SK-N-SH (cell line): ENCODE measurements around the gene MACROD2. TPM values are rescaled to one million over a fixed set of nuclear protein-coding genes. Genes with fewer than 3 reads are reported as not detected.

Experiments
- CTCF ChIA-PET: fragments of 300-600, 350-600 bp; formaldehyde crosslinking; extraction: SDS; loops from one replicate; lab custom pipeline; 2021; lab: Yijun Ruan, JAX
- POLR2A ChIA-PET: fragments of 350-600 bp; sonication (Branson Sonifier 250); formaldehyde crosslinking; extraction: SDS; loops from one replicate; lab custom pipeline; 2020; ENCODE audit warnings: antibody characterized with exemption, inconsistent platforms; lab: Yijun Ruan, JAX
- DNase-seq: peaks from one replicate; pipeline ENCODE4 v3.0.0; 2012
- H2AFZ ChIP-seq: fragments of 200-600 bp; sonication (generic); 2 replicates; pipeline ENCODE4 v1.8.1; 2016; ENCODE audit warnings: antibody characterized with exemption, mild to moderate bottlenecking, low read depth
- H3F3A ChIP-seq: fragments of 200-600 bp; sonication (generic); replicated peaks from 2 replicates; pipeline ENCODE3; 2016; ENCODE audit warnings: antibody characterized with exemption, mild to moderate bottlenecking; ENCODE audit not compliant: insufficient read depth
- H3K27ac ChIP-seq, 2 experiments: fragments of 200-500 bp in 1 of 2; fragments of 200-600 bp in 1 of 2; sonication (Bioruptor generic) in 1 of 2; sonication (generic), shearing (Covaris generic) in 1 of 2; 2 replicates each; pipeline versions ENCODE4 v1.5.1 to v1.6.1; 2014 to 2016; ENCODE audit warnings: low read depth in 2 of 2, inconsistent platforms in 1 of 2, low read length in 1 of 2, mild to moderate bottlenecking in 1 of 2, mixed read lengths in 1 of 2
- H3K27me3 ChIP-seq: fragments of 200-600 bp; sonication (generic), shearing (Covaris generic); 2 replicates; pipeline ENCODE4 v1.6.1; 2016; ENCODE audit warnings: mixed run types; ENCODE audit not compliant: insufficient read depth
- H3K36me3 ChIP-seq, 2 experiments: fragments of 200-500 bp in 1 of 2; fragments of 200-600 bp in 1 of 2; sonication (Bioruptor generic) in 1 of 2; sonication (generic) in 1 of 2; replicated peaks in 1 of 2; 2 replicates each; pipeline versions ENCODE3 to v1.5.1; 2014 to 2016; ENCODE audit warnings: low read length in 1 of 2, mild to moderate bottlenecking in 1 of 2; ENCODE audit not compliant: insufficient read depth in 2 of 2, control insufficient read depth in 1 of 2
- H3K4me1 ChIP-seq, 2 experiments: fragments of 200-500 bp in 1 of 2; fragments of 200-600 bp in 1 of 2; sonication (Bioruptor generic) in 1 of 2; sonication (generic), shearing (Covaris generic) in 1 of 2; 2 replicates each; pipeline versions ENCODE4 v1.5.1 to v1.6.1; 2014 to 2016; ENCODE audit warnings: low read depth in 1 of 2, low read length in 1 of 2, mixed run types in 1 of 2; ENCODE audit not compliant: insufficient read depth in 2 of 2, control insufficient read depth in 1 of 2
- H3K4me2 ChIP-seq: fragments of 200-600 bp; sonication (generic), shearing (Covaris generic); 2 replicates; pipeline ENCODE4 v1.6.1; 2017; ENCODE audit warnings: mixed run types
- H3K4me3 ChIP-seq, 2 experiments: fragments of 200-500 bp in 1 of 2; fragments of 200-600 bp in 1 of 2; sonication (Bioruptor generic) in 1 of 2; sonication (generic), shearing (Covaris generic) in 1 of 2; 2 replicates each; pipeline versions ENCODE4 v1.5.1 to v1.8.1; 2014 to 2016; ENCODE audit warnings: low read depth in 2 of 2, inconsistent platforms in 1 of 2, low read length in 1 of 2, mild to moderate bottlenecking in 1 of 2, mixed read lengths in 1 of 2, moderate library complexity in 1 of 2
- H3K79me2 ChIP-seq: fragments of 200-600 bp; sonication (generic); 2 replicates; pipeline ENCODE4 v1.8.1; 2017; ENCODE audit warnings: mild to moderate bottlenecking; ENCODE audit not compliant: insufficient read depth
- H3K9ac ChIP-seq: fragments of 200-600 bp; sonication (generic); 2 replicates; pipeline ENCODE4 v1.6.1; 2017; ENCODE audit warnings: mixed run types
- H3K9me2 ChIP-seq: fragments of 200-600 bp; sonication (generic); 2 replicates; pipeline ENCODE4 v1.6.1; 2017; ENCODE audit warnings: mixed run types
- H3K9me3 ChIP-seq: fragments of 200-600 bp; sonication (generic); 2 replicates; pipeline ENCODE4 v1.6.1; 2017; ENCODE audit warnings: mixed run types, mild to moderate bottlenecking, moderate library complexity
- H4K20me1 ChIP-seq: fragments of 200-600 bp; sonication (generic); 2 replicates; pipeline ENCODE4 v1.6.1; 2017; ENCODE audit warnings: mild to moderate bottlenecking, mixed run types; ENCODE audit not compliant: insufficient read depth
- CHD2 ChIP-seq: fragments of 150-350 bp; IDR thresholded peaks from 2 replicates; pipeline ENCODE4 v1.6.1; 2018; ENCODE audit warnings: low read length; ENCODE audit not compliant: partially characterized antibody
- ELF1 ChIP-seq: IDR thresholded peaks from 2 replicates; pipeline ENCODE4 v1.4.0; 2012
- EZH2phosphoT487 ChIP-seq: fragments of 200-600 bp; sonication (generic); IDR thresholded peaks from 2 replicates; pipeline ENCODE4 v1.6.1; 2017; ENCODE audit warnings: low read depth, mixed run types, mild to moderate bottlenecking, antibody characterized with exemption, moderate library complexity, borderline replicate concordance
- FOSL2 ChIP-seq: IDR thresholded peaks from 2 replicates; pipeline ENCODE4 v1.4.0; 2012; ENCODE audit warnings: low read depth, mild to moderate bottlenecking, moderate library complexity, borderline replicate concordance
- FOXJ3 ChIP-seq: sonication (generic); formaldehyde crosslinking; IDR thresholded peaks from 2 replicates; pipeline ENCODE4 v1.5.1; 2020; ENCODE audit warnings: mild to moderate bottlenecking, missing genetic modification reagents
- GATA2 ChIP-seq: sonication (generic); formaldehyde crosslinking; IDR thresholded peaks from 2 replicates; pipeline ENCODE4 v1.5.0; 2020; ENCODE audit warnings: mild to moderate bottlenecking, missing genetic modification reagents
- JUND ChIP-seq: IDR thresholded peaks from 2 replicates; pipeline ENCODE4 v1.4.0; 2012
- MXI1 ChIP-seq: IDR thresholded peaks from 2 replicates; pipeline ENCODE4 v1.6.1; 2012; ENCODE audit warnings: mild to moderate bottlenecking, low read depth, low read length, improper control_type of control experiment
- SMC3 ChIP-seq: IDR thresholded peaks from 2 replicates; pipeline ENCODE4 v1.6.1; 2012; ENCODE audit warnings: low read depth, low read length, improper control_type of control experiment
- TAF1 ChIP-seq: IDR thresholded peaks from 2 replicates; pipeline ENCODE4 v1.6.1; 2012; ENCODE audit warnings: low read depth, mild to moderate bottlenecking, low read length, moderate library complexity, borderline replicate concordance
- WGBS: methylation state at CpG from one replicate; pipeline ENCODE4 v1.1.6; 2017; ENCODE audit warnings: low lambda C conversion rate; 5-methylcytosine and 5-hydroxymethylcytosine counted together
- polyA plus RNA-seq, 3 experiments: library from polyadenylated mRNA; depleted of rRNA; stranded (reverse); fragments of >200 nt; gene quantifications; 2 replicates each; pipeline ENCODE4 v1.2.3, GENCODE V29; 2012
- TF ChIP-seq, protein P1 (sequence below): IDR thresholded peaks from 2 replicates; pipeline ENCODE4 v1.4.0; 2012; ENCODE audit warnings: low read depth, borderline replicate concordance
- TF ChIP-seq, protein P2 (sequence below): IDR thresholded peaks from 2 replicates; pipeline ENCODE4; 2012
- TF ChIP-seq, protein P3 (sequence below): IDR thresholded peaks from 2 replicates; pipeline ENCODE4 v1.6.1; 2012; ENCODE audit warnings: mild to moderate bottlenecking, low read depth, low read length, moderate library complexity
- TF ChIP-seq, protein P4 (sequence below): fragments of 150-350 bp; IDR thresholded peaks from 2 replicates; pipeline ENCODE4 v1.6.1; 2016; ENCODE audit warnings: mild to moderate bottlenecking, low read depth, low read length
- TF ChIP-seq, protein P5 (sequence below): IDR thresholded peaks from 2 replicates; pipeline ENCODE4 v1.4.0; 2012; ENCODE audit warnings: low read depth, borderline replicate concordance

Gene MACROD2
- polyA plus RNA-seq, 1 of the 3 experiments (the other 2 are of a cell fraction), result 0.33 TPM

DNA sequence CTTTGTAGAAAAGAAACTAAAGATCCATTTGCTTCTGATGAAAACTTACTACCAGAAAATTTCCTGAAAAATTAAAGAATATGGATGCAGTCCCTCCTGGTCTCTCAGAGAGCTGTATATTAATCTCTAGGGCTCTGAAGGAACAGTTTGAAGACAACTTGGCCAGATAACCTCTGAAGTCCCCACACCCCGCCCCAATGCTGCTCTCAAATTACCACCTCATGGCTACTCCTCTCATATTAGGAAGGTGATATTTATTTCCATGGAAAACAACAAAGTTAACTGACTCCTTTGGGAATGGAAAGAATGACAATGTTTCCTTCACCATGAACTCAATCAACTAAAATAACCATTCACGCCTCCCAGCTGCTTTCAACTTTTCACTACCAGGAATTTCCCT lies 750.5 kb downstream of the MACROD2 start (continued):
- no peak for TF ChIP-seq FOXJ3 (CRISPR knock-in tag)
- TF ChIP-seq, protein P1, sequence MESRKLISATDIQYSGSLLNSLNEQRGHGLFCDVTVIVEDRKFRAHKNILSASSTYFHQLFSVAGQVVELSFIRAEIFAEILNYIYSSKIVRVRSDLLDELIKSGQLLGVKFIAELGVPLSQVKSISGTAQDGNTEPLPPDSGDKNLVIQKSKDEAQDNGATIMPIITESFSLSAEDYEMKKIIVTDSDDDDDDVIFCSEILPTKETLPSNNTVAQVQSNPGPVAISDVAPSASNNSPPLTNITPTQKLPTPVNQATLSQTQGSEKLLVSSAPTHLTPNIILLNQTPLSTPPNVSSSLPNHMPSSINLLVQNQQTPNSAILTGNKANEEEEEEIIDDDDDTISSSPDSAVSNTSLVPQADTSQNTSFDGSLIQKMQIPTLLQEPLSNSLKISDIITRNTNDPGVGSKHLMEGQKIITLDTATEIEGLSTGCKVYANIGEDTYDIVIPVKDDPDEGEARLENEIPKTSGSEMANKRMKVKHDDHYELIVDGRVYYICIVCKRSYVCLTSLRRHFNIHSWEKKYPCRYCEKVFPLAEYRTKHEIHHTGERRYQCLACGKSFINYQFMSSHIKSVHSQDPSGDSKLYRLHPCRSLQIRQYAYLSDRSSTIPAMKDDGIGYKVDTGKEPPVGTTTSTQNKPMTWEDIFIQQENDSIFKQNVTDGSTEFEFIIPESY, result no peak
- TF ChIP-seq, all 33 proteins: peak for 0

DNA sequence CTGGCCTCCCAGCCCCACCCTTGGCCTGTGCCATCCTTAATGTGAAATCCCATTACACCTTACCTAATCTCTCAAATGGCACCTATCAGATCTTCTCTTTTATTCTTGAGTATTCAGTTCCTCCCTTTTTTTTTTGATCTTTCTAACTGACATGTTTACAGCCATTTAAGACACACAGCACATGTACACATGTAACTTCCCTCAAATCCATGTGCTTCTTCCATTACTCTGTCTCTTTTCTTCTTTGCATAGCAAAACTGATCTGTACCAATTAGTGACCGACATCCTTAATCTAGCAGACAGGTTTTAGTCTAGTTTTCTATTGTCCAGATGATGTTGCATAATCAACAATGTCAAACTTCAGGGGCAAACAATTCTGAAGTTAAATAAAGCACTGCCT lies 755.9 kb downstream of the MACROD2 start:
- Histone ChIP-seq H2AFZ (no peak overlapping the region), H3K4me2 (no peak overlapping the region), H3K9me3 (no peaks in the 10 kb centered on the region), H3K27me3 (no peaks in the 10 kb centered on the region), H3K79me2 (no peaks in the 10 kb centered on the region), H3K4me1 (no peaks in the 10 kb centered on the region), H3K9ac (no peak overlapping the region), H4K20me1 (no peaks in the 10 kb centered on the region), H3K4me3 (no peak overlapping the region), H3K27ac (no peak overlapping the region), H3F3A (no peaks in the 10 kb centered on the region), H3K9me2 (no peaks in the 10 kb centered on the region), H3K36me3 (no peaks in the 10 kb centered on the region)
- 87% methylated on average over 1 of the region's 1 CpG for WGBS
- ChIA-PET CTCF (no interaction called here), POLR2A (no interaction called here)
- no peak for DNase-seq
- TF ChIP-seq, protein P2, sequence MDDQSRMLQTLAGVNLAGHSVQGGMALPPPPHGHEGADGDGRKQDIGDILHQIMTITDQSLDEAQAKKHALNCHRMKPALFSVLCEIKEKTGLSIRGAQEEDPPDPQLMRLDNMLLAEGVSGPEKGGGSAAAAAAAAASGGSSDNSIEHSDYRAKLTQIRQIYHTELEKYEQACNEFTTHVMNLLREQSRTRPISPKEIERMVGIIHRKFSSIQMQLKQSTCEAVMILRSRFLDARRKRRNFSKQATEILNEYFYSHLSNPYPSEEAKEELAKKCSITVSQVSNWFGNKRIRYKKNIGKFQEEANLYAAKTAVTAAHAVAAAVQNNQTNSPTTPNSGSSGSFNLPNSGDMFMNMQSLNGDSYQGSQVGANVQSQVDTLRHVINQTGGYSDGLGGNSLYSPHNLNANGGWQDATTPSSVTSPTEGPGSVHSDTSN, result no peak

DNA sequence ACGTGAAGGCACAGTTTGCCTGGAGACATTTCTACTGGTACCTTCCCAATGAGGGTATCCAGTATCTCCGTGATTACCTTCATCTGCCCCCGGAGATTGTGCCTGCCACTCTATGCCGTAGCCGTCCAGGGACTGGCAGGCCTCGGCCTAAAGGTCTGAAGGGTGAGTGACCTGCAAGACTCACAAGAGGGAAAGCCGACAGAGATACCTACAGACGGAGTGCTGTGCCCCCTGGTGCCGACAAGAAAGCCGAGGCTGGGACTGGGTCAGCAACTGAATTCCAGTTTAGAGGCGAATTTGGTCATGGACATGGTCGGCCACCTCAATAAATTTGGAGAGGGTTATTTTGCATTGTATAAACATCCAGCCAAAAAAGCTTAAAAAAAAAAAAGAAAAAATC lies 762.4 kb downstream of the MACROD2 start:
- TF ChIP-seq, protein P3, sequence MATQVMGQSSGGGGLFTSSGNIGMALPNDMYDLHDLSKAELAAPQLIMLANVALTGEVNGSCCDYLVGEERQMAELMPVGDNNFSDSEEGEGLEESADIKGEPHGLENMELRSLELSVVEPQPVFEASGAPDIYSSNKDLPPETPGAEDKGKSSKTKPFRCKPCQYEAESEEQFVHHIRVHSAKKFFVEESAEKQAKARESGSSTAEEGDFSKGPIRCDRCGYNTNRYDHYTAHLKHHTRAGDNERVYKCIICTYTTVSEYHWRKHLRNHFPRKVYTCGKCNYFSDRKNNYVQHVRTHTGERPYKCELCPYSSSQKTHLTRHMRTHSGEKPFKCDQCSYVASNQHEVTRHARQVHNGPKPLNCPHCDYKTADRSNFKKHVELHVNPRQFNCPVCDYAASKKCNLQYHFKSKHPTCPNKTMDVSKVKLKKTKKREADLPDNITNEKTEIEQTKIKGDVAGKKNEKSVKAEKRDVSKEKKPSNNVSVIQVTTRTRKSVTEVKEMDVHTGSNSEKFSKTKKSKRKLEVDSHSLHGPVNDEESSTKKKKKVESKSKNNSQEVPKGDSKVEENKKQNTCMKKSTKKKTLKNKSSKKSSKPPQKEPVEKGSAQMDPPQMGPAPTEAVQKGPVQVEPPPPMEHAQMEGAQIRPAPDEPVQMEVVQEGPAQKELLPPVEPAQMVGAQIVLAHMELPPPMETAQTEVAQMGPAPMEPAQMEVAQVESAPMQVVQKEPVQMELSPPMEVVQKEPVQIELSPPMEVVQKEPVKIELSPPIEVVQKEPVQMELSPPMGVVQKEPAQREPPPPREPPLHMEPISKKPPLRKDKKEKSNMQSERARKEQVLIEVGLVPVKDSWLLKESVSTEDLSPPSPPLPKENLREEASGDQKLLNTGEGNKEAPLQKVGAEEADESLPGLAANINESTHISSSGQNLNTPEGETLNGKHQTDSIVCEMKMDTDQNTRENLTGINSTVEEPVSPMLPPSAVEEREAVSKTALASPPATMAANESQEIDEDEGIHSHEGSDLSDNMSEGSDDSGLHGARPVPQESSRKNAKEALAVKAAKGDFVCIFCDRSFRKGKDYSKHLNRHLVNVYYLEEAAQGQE, result no peak
- TF ChIP-seq, protein P4, sequence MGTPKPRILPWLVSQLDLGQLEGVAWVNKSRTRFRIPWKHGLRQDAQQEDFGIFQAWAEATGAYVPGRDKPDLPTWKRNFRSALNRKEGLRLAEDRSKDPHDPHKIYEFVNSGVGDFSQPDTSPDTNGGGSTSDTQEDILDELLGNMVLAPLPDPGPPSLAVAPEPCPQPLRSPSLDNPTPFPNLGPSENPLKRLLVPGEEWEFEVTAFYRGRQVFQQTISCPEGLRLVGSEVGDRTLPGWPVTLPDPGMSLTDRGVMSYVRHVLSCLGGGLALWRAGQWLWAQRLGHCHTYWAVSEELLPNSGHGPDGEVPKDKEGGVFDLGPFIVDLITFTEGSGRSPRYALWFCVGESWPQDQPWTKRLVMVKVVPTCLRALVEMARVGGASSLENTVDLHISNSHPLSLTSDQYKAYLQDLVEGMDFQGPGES, result no peak
- TF ChIP-seq FOSL2, result no peak
- no peak for TF ChIP-seq SMC3
- TF ChIP-seq CHD2, result no peak
- no peak for TF ChIP-seq TAF1
- TF ChIP-seq MXI1, result no peak
- no peak for TF ChIP-seq JUND
- TF ChIP-seq EZH2phosphoT487, result no peak
- TF ChIP-seq, protein P5, sequence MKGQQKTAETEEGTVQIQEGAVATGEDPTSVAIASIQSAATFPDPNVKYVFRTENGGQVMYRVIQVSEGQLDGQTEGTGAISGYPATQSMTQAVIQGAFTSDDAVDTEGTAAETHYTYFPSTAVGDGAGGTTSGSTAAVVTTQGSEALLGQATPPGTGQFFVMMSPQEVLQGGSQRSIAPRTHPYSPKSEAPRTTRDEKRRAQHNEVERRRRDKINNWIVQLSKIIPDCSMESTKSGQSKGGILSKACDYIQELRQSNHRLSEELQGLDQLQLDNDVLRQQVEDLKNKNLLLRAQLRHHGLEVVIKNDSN, result no peak
- TF ChIP-seq ELF1, result no peak
- no peak for TF ChIP-seq GATA2 (CRISPR knock-in tag)
- ChIA-PET CTCF (no interaction called here), POLR2A (no interaction called here)
- DNase-seq, result no peak
- H3K27me3 ChIP-seq, result no peaks in the 10 kb centered on the region
- H3K4me3 ChIP-seq, result no peak overlapping the region
- H3K4me2 ChIP-seq, result no peak overlapping the region
- H3K4me1 ChIP-seq, result no peaks in the 10 kb centered on the region
- no peaks in the 10 kb centered on the region for H3K9me2 ChIP-seq
- no peak overlapping the region for H3K27ac ChIP-seq
- H3F3A ChIP-seq, result no peaks in the 10 kb centered on the region
- H3K9me3 ChIP-seq, result no peaks in the 10 kb centered on the region
- H3K79me2 ChIP-seq, result no peaks in the 10 kb centered on the region
- H3K36me3 ChIP-seq, result no peaks in the 10 kb centered on the region
- H4K20me1 ChIP-seq, result no peaks in the 10 kb centered on the region
- no peak overlapping the region for H3K9ac ChIP-seq
- 95% methylated on average over 9 of the region's 12 CpGs for WGBS
- H2AFZ ChIP-seq, result no peak overlapping the region
